ENCODE results near the gene FLAD1. TPM values are rescaled to one million over a fixed set of nuclear protein-coding genes. Genes with fewer than 3 reads are reported as not detected.

The FLAD1 gene
- total RNA-seq (2014; rRNA removed; shearing (Covaris generic); ENCODE audit: low replicate concordance) = 39.6 and 49.6 TPM in 2 replicates

DNA sequence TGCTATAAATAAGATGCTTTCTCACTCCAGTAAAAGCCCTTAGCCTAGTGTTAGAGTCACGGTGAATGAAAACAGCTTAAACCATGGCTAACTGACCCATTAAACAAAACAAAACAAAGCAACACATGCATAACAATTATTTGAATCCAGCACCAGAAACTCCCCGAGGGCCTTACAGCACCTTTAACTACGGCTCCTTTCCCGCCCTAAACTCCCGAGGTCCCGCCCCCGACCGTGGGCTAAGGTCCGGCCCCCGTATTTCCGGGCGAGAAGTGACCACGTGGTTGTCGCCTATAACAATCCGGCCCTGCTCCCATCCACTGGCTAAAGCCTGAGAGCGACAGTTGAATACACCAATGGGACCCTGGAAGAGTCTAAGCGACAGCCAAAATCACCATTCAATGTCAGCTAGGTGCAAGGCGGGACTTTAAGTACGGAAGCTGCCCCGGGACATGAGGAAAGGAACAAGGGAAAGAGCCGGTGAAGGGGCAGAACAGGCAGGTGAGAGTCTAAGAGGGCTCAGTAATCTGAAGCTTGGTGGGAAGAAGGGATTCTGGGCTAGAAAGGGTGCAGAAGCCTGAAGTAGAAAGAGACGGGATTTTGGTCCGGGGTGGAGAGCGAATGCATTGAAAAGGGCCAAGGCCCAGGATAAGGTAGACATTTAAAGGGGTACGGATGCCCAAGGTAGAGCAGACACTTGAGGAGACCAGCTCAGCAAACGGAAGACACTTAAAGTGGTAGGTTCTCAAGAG, at the start of gene FLAD1:
Gene FLAD1, plus strand, starts transcription at position 448 of the 752 bp plus-strand sequence. CDS start 351 bp downstream, outside the sequence.
- DNase-seq = peak; percentile 99

DNA sequence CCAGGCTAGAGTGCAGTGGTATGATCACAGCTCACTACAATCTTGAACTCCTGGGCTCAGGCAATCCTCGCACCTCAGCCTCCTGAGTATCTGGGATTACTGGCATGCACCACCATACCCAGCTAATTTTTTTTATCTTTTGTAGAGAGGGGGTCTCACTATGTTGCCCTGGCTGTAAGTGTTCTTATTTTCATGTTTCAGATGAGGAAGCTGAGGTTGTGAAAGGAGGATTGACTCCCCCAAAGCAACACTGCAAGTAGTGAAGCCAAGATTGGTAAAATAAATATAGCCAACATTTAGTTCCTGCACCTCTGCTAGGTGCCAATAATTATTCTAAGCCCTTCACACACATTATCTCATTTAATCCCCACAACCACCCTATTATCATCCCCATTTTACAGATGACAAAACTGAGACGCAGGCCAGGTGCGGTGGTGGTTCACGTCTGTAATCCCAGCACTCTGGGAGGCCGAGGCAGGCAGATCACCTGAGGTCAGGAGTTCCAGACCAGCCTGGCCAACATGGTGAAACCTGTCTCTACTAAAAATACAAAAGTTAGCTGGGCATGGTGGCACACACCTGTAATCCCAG, 48.7 kb upstream of the FLAD1 start:
- H3K9me3 ChIP-seq = no peaks in the 10 kb centered on the region
- H3K27me3 ChIP-seq = no peaks in the 10 kb centered on the region
- H3K36me3 ChIP-seq = peaks cover 16% of the 10 kb centered on the region
- DNase-seq = no peak
- H3K4me3 ChIP-seq = no peak overlapping the region

More for the DNA sequence above, at the start of gene FLAD1:
- H3K36me3 ChIP-seq = peaks cover 50% of the 10 kb centered on the region
- H3K27me3 ChIP-seq = no peaks in the 10 kb centered on the region
- H3K4me3 ChIP-seq = peak within 1 kb of the TSS; percentile 76
- H3K9me3 ChIP-seq = no peaks in the 10 kb centered on the region

DNA sequence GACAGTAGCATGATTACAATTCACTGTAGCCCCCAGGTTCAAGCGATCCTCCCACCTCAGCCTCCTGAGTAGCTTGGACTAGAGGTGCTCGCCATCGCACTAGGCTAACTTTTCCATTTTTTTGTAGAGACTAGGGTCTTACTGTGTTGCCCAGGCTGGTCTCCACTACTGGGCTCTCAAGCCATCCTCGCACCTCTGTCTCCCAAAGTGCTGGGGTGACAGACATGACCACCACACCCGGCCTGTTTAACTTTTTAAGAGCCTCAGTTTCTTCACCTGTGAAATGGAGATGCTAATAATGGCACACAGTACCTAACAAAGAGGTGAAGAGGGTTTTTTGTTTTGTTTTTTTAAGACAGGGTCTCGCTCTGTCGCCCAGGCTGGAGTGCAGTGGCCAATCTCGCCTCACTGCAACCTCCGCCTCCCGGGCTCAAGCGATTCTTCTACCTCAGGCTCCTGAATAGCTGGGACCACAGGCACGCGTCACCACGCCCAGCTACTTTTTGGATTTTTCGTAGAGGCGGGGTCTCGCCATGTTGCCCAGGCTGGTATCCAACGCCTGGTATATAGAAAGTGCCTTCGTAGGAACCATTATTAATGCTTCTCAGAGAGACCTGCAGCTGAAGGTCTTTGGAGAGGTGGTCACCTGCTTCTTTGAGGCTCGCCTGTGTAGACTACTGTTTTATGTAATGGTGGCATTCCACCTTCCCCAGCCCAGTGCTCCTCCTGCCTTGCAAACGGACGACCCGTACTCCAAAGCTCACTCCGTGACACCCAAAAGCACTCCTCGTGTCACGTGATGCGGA, 47.2 kb upstream of the FLAD1 start:
- peaks cover 4% of the 10 kb centered on the region for H3K36me3 ChIP-seq
- no peaks in the 10 kb centered on the region for H3K27me3 ChIP-seq
- peak overlapping the region; percentile 71 for H3K4me3 ChIP-seq
- no peaks in the 10 kb centered on the region for H3K9me3 ChIP-seq
- DNase-seq = no peak

DNA sequence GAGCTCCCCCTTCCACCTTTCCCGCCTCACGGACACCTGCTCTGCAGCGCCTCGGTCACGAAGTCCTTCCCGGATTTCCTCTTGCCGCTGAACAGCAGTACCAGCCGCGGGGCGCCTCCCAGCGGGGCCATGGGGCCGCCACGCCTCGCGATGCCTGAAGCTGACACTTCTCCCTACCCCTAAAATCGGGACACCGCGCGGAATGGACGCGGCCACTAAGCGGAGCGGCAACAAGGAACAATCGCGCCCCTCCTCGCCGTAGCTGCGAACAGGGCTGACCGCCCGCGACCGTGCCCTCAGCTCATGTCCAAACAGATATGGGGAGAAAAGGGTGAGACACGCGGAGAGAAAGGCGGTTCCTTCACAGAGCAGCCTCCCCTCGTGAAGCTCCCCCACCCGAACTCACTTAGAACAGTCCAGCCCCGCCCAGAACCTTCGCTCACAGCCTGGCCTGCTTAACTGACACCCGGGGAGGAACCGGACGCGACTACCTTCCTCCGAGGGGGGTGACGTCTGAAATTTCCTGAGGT, 46.5 kb upstream of the FLAD1 start, which contains the start of gene PMVK:
Gene PMVK, minus strand, starts transcription at position 165 of the 530 bp plus-strand sequence. Its CDS starts 34 bp downstream, at position 131.
- no peaks in the 10 kb centered on the region for H3K9me3 ChIP-seq
- H3K4me3 ChIP-seq = peak within 1 kb of the TSS; percentile 71
- DNase-seq = peak; percentile 96
- H3K36me3 ChIP-seq = peaks cover 4% of the 10 kb centered on the region
- no peaks in the 10 kb centered on the region for H3K27me3 ChIP-seq

DNA sequence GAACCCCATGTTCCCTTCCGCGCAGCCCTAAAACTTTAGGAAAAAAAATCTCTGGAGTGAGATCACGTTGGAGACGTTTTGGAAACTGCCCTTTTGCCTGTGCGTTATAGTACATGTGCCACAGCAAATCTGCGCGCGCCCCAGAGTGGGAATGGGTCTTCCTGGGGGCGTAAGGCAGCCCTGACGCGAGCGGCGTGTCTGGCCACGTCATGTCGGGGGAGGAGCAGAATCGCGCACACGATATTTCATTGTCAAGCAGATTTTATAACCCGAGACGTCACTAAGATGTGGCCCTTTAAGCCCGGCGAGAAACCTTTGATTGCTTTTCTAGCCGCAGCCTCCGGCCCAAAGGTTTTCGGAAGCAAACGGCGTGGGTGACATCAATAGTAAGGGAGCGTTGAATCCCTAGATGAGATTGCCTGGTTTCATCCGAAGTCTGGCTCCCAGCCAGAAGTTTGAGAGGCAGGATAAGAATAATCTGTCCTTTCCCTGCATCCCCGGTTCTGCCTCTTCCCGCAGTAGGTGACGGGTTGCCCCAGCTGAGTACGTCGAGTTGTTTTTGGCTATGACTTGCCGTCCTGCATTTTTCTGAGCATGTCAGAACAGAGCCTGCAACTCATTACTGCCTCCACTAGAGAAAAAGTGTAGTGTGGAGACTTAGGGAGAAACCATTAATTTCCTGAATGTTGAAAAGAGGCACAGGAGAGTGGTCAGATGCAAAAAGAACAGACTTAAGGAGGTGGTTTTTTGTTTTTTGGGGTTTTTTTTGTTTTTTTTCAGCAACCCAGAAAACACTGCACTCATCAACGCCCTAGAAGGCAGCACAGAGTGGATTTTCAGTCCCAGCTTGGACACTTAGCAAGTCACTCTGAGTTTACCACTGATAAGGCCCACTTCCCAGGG, 45.8 kb upstream of the FLAD1 start:
- no peaks in the 10 kb centered on the region for H3K27me3 ChIP-seq
- DNase-seq = peak; percentile 92
- no peaks in the 10 kb centered on the region for H3K9me3 ChIP-seq
- H3K4me3 ChIP-seq = peak overlapping the region; percentile 71
- H3K36me3 ChIP-seq = no peaks in the 10 kb centered on the region; the same call in 1 of the 2 replicates

DNA sequence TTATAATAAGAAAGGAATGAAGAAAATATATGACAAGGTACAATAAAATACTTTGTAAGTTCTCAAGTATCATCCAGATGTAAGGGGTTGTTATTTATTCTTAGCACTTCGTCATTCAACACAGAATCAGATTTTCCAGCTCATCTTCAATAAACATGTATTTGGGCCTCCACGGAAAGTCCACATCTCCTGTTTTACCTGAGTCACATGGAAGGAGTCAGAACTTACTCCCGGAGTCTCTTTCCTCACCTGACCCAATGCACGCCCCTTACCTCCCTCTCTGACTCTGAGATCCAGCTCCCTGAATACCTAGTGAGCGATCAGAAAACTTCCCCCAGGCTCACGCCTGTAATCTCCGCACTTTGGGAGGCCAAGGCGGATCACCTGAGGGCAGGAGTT, 45.2 kb upstream of the FLAD1 start:
- Histone ChIP-seq H3K9me3 (no peaks in the 10 kb centered on the region), H3K27me3 (no peaks in the 10 kb centered on the region), H3K36me3 (no peaks in the 10 kb centered on the region; the same call in 1 of the 2 replicates), H3K4me3 (peak overlapping the region; percentile 71)
- DNase-seq = no peak

DNA sequence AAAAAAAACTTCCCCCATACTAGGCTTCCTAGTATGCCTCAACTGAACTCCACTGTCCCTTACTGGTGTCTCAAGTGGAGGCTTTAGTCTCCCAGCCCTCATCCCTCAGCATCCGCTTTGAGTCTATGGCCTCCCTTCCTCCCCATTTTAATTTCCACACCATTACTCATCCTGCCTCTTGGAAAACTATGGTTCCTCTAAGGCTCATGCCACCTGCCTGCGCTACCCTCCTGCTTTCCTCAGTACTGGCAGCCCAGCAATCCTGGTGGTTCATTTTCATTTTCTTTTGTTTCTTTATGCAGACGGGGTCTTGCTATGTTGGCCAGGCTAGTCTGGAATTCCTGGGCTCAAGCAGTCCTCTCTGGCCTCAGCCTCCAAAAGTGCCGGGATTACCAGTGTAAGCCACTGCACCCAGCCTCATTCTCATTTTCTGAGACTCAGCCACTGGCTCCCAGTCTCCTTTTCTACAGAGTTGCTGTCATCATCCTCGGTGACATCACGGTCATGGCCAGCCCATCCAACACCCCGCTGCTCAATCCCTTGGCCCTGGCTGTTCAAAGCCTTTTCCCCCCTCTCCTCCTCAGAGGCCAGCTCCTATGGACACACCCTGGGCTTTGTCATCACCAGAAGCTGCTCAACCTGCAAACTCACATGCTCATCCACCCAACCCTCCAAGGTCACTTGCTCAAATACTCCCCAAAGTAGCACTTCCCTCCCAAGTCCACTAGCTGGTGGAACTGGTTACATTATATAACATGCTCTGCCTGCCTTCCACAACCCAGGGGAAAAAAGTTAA, 44.3 kb upstream of the FLAD1 start:
- no peak for DNase-seq
- no peaks in the 10 kb centered on the region; the same call in 1 of the 2 replicates for H3K36me3 ChIP-seq
- no peaks in the 10 kb centered on the region for H3K27me3 ChIP-seq
- no peak overlapping the region for H3K4me3 ChIP-seq
- H3K9me3 ChIP-seq = no peaks in the 10 kb centered on the region

DNA sequence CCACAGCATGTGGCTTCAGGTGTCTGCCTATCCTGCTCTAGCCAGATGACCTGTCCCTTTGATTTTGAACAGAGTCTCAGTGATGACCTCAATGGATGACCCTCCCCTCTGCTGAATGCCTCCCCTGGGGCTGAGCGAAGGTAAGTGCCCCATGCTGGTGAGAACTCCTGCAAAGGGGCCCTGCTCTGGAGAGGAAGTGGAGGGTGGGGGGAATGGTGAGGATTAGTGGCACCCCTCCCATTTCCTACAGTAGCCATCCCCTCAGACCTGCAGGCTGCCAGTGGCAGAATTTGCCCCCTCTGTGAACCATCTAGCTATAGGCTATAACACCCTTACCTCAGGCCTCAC, 43.0 kb upstream of the FLAD1 start:
- Histone ChIP-seq H3K36me3 (no peaks in the 10 kb centered on the region; the same call in 1 of the 2 replicates), H3K9me3 (no peaks in the 10 kb centered on the region), H3K27me3 (no peaks in the 10 kb centered on the region), H3K4me3 (no peak overlapping the region)
- DNase-seq = no peak

DNA sequence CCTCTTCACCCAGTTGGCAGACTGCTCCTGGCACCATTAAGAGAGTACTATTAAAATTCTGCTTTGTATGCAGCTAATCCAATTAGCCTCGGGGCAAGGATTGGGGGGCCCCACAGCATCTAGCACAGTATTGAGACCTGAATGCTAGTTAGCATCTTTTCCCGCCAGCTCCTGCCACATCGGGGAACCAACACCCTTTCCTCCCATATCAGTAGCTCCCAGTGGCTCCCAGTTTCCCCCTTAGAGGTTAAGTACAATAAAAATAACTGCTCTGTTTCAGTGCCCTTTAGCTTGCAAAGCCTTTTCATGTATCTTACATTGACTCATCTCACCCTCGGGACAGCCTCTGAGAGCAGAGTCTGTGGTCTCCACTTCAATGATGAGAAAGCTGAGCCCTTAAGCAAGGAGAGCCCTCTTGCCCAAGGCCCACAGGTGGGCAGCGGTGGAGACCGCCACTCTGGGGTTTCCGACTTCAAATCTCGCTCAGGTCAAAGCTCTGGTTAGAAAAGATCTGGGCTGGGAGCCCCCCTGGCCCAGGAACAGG, 42.4 kb upstream of the FLAD1 start:
- H3K4me3 ChIP-seq = no peak overlapping the region
- no peak for DNase-seq
- no peaks in the 10 kb centered on the region for H3K27me3 ChIP-seq
- no peaks in the 10 kb centered on the region for H3K36me3 ChIP-seq
- H3K9me3 ChIP-seq = no peaks in the 10 kb centered on the region

DNA sequence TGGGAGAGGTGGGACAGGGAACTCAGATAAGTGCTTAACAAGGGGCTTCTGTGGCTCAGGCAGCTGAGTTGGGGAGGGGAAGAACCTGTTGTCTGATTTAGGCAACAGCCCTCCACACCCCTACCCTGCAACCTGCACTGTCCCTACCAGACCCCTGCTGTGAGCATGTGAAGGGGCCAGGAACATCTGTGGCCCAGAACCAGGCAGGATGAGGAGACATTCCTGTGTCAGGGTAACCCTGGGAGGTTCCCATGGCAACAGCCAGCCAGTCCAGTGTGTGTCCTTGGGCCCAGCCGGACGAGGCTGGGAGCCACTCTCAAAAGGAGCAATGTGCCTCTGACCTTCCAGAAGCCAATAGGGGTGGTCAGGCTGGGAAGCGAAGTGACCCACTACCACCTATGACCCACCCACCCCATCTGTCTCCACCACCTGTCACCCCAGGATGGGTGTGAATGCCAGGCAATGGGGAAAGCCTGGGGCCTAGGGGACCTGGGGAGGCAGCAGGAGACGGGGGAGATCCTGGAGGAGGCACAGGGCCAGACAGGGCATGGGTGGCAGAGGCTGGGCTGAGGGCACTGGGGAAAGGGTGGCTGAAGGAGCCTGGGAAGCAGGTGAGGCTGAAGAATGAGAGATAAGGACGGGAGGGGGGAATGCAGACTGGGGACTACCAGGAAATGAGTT, 41.7 kb upstream of the FLAD1 start:
- no peaks in the 10 kb centered on the region for H3K27me3 ChIP-seq
- no peak overlapping the region for H3K4me3 ChIP-seq
- DNase-seq = no peak
- H3K9me3 ChIP-seq = no peaks in the 10 kb centered on the region
- no peaks in the 10 kb centered on the region for H3K36me3 ChIP-seq

DNA sequence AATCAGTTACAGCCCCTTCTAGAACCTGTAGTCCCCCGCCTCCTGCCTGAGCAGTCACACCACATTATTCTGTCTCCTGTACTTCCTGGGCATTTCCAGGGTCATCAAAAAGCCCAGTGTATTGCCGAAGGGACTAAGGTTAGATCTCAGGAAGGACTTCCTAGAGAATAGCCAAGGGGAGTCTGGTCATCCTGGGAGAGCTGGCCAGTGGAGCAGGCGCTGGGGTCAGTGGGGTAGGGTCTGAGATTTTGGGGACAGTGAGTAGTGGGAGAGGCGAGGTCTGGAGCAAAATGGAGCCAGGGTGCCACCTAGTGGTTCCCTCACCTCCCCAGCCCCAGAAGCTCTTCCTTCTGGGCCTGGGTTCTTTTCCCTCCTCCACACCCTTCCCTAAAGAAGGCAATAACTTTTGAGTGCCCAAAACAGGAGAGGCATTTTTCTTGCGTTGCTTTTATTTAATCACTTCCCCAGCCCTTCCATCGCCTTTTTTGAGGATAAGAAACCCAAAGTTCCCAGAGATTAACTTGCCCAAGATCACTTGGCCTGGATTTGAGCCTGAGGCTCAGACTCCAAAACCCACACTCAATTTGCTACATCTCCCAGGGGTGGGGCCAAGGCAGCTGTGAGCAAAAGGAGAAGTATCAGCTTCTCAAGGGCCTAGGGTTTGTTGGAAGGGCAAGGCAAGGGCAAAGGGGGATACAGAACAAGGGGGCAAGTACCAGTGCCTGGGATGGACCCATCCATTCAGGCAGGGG, 39.3 kb upstream of the FLAD1 start:
- DNase-seq = peak; percentile 24
- no peak overlapping the region for H3K4me3 ChIP-seq
- H3K36me3 ChIP-seq = no peaks in the 10 kb centered on the region
- H3K9me3 ChIP-seq = no peaks in the 10 kb centered on the region
- H3K27me3 ChIP-seq = no peaks in the 10 kb centered on the region

DNA sequence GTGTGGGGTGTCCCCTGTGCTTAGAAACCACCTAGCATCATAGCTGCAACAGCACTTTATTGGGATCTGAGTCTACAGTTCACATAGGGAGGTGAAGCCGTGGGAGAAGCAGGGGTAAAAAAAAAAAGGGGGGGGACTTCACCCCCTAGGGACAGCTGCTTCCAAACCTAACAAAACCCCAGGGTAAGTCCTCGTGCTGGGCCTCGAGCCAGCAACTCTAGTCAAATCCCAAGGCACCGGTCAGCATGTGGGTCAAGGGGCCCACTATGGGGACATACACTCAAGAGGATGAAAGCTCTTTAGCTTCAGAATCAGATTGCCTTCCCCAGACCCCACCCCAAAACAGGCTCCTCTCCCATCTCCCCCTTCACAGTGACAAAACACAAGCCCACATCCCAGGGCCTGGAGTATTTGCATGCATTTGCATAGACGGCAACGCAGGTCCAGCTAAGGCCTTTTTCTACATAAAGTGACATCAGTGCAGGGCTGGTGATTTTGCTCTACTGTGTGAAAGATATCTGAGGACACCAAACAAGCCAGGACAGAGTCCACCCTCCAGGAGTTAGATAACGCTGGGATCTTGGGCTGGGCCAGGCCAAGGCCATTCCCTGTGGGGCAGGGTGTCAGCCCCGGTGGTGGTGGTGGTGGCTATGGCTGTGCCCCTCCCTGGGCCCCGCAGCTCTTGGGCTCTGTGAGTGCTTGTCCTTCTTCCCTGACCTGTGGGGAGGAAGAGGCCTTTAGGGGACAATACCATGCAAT, 38.6 kb upstream of the FLAD1 start:
- no peak overlapping the region for H3K4me3 ChIP-seq
- no peak for DNase-seq
- no peaks in the 10 kb centered on the region for H3K9me3 ChIP-seq
- no peaks in the 10 kb centered on the region for H3K27me3 ChIP-seq
- H3K36me3 ChIP-seq = no peaks in the 10 kb centered on the region

DNA sequence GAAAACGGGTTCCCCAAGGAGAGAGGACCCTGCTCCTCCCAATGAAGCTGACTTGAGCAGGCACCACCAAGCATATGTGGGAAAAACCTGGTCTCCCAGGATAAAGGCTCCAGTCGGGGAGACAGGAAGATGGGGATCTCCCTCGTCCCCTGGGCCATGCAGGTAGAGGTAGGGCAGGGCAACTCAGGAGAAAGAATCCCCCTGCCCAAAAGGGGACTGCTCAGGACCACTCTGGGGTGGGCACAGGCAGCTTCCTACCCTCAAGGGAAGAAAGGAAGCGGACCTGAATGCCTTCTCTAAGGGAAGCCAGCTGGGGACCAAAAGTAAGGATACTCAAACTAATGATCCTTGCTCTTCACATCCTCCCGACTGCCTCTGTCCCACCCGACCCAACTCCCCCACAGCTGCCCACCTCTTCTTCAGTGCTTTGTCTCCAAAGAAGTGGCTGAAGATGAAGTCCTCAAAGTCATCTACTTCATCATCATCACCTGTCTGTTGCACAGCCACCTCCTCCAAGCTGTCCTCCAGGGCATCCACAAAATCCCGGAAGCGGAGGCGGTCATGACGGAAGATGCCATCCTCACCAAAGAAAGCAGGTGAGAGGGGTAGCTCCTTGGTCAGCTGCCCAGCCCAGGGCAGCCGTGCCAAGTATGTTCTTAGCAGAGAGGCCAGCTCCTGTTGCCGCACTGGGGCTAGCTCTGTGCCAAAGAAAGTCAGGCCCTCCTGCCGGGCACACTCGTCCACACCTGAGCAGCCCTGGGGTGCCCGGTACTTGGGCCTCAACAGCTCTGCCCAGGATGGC, 37.8 kb upstream of the FLAD1 start:
- Histone ChIP-seq H3K4me3 (no peak overlapping the region), H3K36me3 (no peaks in the 10 kb centered on the region), H3K9me3 (no peaks in the 10 kb centered on the region), H3K27me3 (no peaks in the 10 kb centered on the region)
- DNase-seq = no peak
